Nephron progenitor cell (in vitro differentiated cells): ENCODE measurements around the gene NUP93.

ENCODE experiments used
- DNase-seq: peaks from one replicate; pipeline ENCODE4 v3.0.0; 2021
- H3K27ac Mint-ChIP-seq: 2 replicates; pipeline ENCODE4 v1.8.0; 2021; ENCODE audit warnings: mild to moderate bottlenecking, moderate library complexity, mixed read lengths
- H3K27me3 Mint-ChIP-seq: 2 replicates; pipeline ENCODE4 v1.8.0; 2021; ENCODE audit warnings: mild to moderate bottlenecking, low read depth, mixed read lengths; ENCODE audit not compliant: poor library complexity
- H3K36me3 Mint-ChIP-seq: 2 replicates; pipeline ENCODE4 v1.8.0; 2021; ENCODE audit warnings: low read depth, mixed read lengths
- H3K4me1 Mint-ChIP-seq: 2 replicates; pipeline ENCODE4 v1.8.0; 2021; ENCODE audit warnings: mixed read lengths
- H3K4me3 Mint-ChIP-seq: 2 replicates; pipeline ENCODE4 v1.8.0; 2021; ENCODE audit warnings: mild to moderate bottlenecking, moderate library complexity, mixed read lengths
- H3K9me3 Mint-ChIP-seq: 2 replicates; pipeline ENCODE4 v1.8.0; 2021; ENCODE audit warnings: mild to moderate bottlenecking, moderate library complexity, mixed read lengths
- CTCF ChIP-seq: fragments of 200-600 bp; sonication (generic); IDR thresholded peaks from 2 replicates; pipeline ENCODE4 v1.5.0; 2021; ENCODE audit warnings: antibody characterized with exemption

NUP93 gene

GRCh38 chr16:56838622-56839337 lies 108.9 kb downstream of the NUP93 start:
- no peak for TF ChIP-seq CTCF
- DNase-seq: no peak
- Mint-ChIP-seq H3K27me3 (no peaks in the 10 kb centered on the region), H3K4me3 (no peak overlapping the region), H3K27ac (no peak overlapping the region), H3K36me3 (peaks cover 68% of the 10 kb centered on the region), H3K4me1 (no peaks in the 10 kb centered on the region), H3K9me3 (no peaks in the 10 kb centered on the region)

GRCh38 chr16:56841233-56841632 lies 111.3 kb downstream of the NUP93 start:
- no peak for DNase-seq
- H3K36me3 Mint-ChIP-seq: peaks cover 67% of the 10 kb centered on the region
- TF ChIP-seq CTCF: no peak
- no peaks in the 10 kb centered on the region for H3K27me3 Mint-ChIP-seq
- H3K4me1 Mint-ChIP-seq: no peaks in the 10 kb centered on the region
- H3K4me3 Mint-ChIP-seq: no peak overlapping the region
- H3K27ac Mint-ChIP-seq: no peak overlapping the region
- H3K9me3 Mint-ChIP-seq: no peaks in the 10 kb centered on the region

- Mint-ChIP-seq H3K27ac (no peak overlapping the region), H3K27me3 (no peaks in the 10 kb centered on the region), H3K9me3 (no peaks in the 10 kb centered on the region), H3K4me1 (no peaks in the 10 kb centered on the region), H3K4me3 (no peak overlapping the region), H3K36me3 (peaks cover 66% of the 10 kb centered on the region)
- no peak for DNase-seq
- TF ChIP-seq CTCF: no peak
These were observed 111.7 kb downstream of the NUP93 start for GRCh38 chr16:56841659-56842058.

GRCh38 chr16:56842133-56842532 lies 112.2 kb downstream of the NUP93 start:
- TF ChIP-seq CTCF: no peak
- peaks cover 66% of the 10 kb centered on the region for H3K36me3 Mint-ChIP-seq

GRCh38 chr16:56844056-56844455 lies 114.1 kb downstream of the NUP93 start:
- TF ChIP-seq CTCF: no peak
- H3K4me3 Mint-ChIP-seq: no peak overlapping the region

More at GRCh38 chr16:56842133-56842532, 112.2 kb downstream of the NUP93 start:
- no peak overlapping the region for H3K4me3 Mint-ChIP-seq
- no peak for DNase-seq
- no peaks in the 10 kb centered on the region for H3K4me1 Mint-ChIP-seq
- H3K27me3 Mint-ChIP-seq: no peaks in the 10 kb centered on the region
- H3K9me3 Mint-ChIP-seq: no peaks in the 10 kb centered on the region
- H3K27ac Mint-ChIP-seq: no peak overlapping the region

More at GRCh38 chr16:56844056-56844455, 114.1 kb downstream of the NUP93 start:
- Mint-ChIP-seq H3K9me3 (no peaks in the 10 kb centered on the region), H3K36me3 (peaks cover 55% of the 10 kb centered on the region), H3K27me3 (no peaks in the 10 kb centered on the region), H3K4me1 (peaks cover 18% of the 10 kb centered on the region), H3K27ac (peak overlapping the region; percentile 29)
- no peak for DNase-seq
